GM23338 (cell line): ENCODE data around the gene CDK3. TPM values are rescaled to one million over a fixed set of nuclear protein-coding genes. Genes with fewer than 3 reads are reported as not detected.

Experiments used
- ATAC-seq: fragments of 200-7000 bp; cut with Tn5 transposase; 3 replicates; pipeline ENCODE4 v1.9.1; 2020
- DNase-seq: peaks from one replicate; pipeline ENCODE4 v3.0.0-alpha.2; 2015; ENCODE audit warnings: low spot score
- H2AFZ ChIP-seq: fragments of 200-600 bp; sonication (generic); 2 replicates; pipeline ENCODE4 v1.8.0; 2016; ENCODE audit warnings: antibody characterized with exemption, mild to moderate bottlenecking, moderate library complexity
- H3F3A ChIP-seq: fragments of 200-600 bp; sonication (generic); replicated peaks from 2 replicates; pipeline ENCODE4 v1.8.0; 2017; ENCODE audit warnings: antibody characterized with exemption, mixed run types, low read depth
- H3K27ac ChIP-seq: fragments of 200-600 bp; sonication (generic); 2 replicates; pipeline ENCODE4 v1.6.1; 2016; ENCODE audit warnings: low read depth
- H3K27me3 ChIP-seq: fragments of 200-600 bp; sonication (generic); 2 replicates; pipeline ENCODE4 v1.8.0; 2016; ENCODE audit warnings: mild to moderate bottlenecking, mixed run types, moderate library complexity; ENCODE audit not compliant: insufficient read depth
- H3K36me3 ChIP-seq: fragments of 200-600 bp; sonication (generic); 2 replicates; pipeline ENCODE4 v1.8.0; 2016; ENCODE audit warnings: mild to moderate bottlenecking; ENCODE audit not compliant: insufficient read depth
- H3K4me1 ChIP-seq: fragments of 200-600 bp; sonication (generic); 2 replicates; pipeline ENCODE4 v1.8.0; 2016; ENCODE audit warnings: mild to moderate bottlenecking, moderate library complexity; ENCODE audit not compliant: insufficient read depth
- H3K4me2 ChIP-seq: fragments of 200-600 bp; sonication (generic); 2 replicates; pipeline ENCODE4 v1.7.1; 2017; ENCODE audit warnings: mixed run types
- H3K4me3 ChIP-seq: fragments of 200-600 bp; sonication (generic); 2 replicates; pipeline ENCODE4 v1.6.1; 2016; ENCODE audit warnings: mixed run types
- H3K79me2 ChIP-seq: fragments of 200-600 bp; sonication (generic); replicated peaks from 2 replicates; pipeline ENCODE4 v1.8.0; 2017; ENCODE audit warnings: mild to moderate bottlenecking; ENCODE audit not compliant: insufficient read depth
- H3K9me2 ChIP-seq: fragments of 200-600 bp; sonication (generic); 2 replicates; pipeline ENCODE4 v1.8.0; 2017; ENCODE audit not compliant: insufficient read depth
- H4K20me1 ChIP-seq: fragments of 200-600 bp; sonication (generic); replicated peaks from 2 replicates; pipeline ENCODE4 v1.8.0; 2017; ENCODE audit warnings: mild to moderate bottlenecking; ENCODE audit not compliant: insufficient read depth
- H3K27ac Mint-ChIP-seq: 2 replicates; pipeline ENCODE4 v1.8.0; 2020; ENCODE audit warnings: inconsistent platforms, mild to moderate bottlenecking, moderate library complexity, mixed read lengths
- H3K27me3 Mint-ChIP-seq: 3 replicates; pipeline ENCODE4 v1.8.0; 2022; ENCODE audit warnings: low read depth, mild to moderate bottlenecking, moderate library complexity, mixed read lengths, inconsistent platforms; ENCODE audit not compliant: insufficient read depth, poor library complexity
- H3K36me3 Mint-ChIP-seq: 3 replicates; pipeline ENCODE4 v1.8.0; 2021; ENCODE audit warnings: low read depth, mild to moderate bottlenecking, inconsistent platforms, moderate library complexity, mixed read lengths
- H3K4me1 Mint-ChIP-seq: 3 replicates; pipeline ENCODE4 v1.8.0; 2020; ENCODE audit warnings: mild to moderate bottlenecking, inconsistent platforms, mixed read lengths
- H3K4me3 Mint-ChIP-seq: 3 replicates; pipeline ENCODE4 v1.8.0; 2021; ENCODE audit warnings: moderate library complexity, mild to moderate bottlenecking, inconsistent platforms, mixed read lengths
- H3K9me3 Mint-ChIP-seq: 3 replicates; pipeline ENCODE4 v1.8.0; 2020; ENCODE audit warnings: moderate library complexity, mild to moderate bottlenecking, inconsistent platforms, mixed read lengths
- CREB1 ChIP-seq: fragments of 250-450 bp; sonication (Bioruptor Pico); IDR thresholded peaks from 2 replicates; pipeline ENCODE4 v1.5.0; 2020; ENCODE audit warnings: low read depth, mild to moderate bottlenecking, moderate library complexity
- EZH2 ChIP-seq: fragments of 200-600 bp; sonication (generic); IDR thresholded peaks from one replicate; pipeline ENCODE4 v1.8.0; 2017; ENCODE audit warnings: antibody characterized with exemption, mild to moderate bottlenecking, low read depth; ENCODE audit not compliant: unreplicated experiment
- EZH2phosphoT487 ChIP-seq: fragments of 200-600 bp; sonication (generic); IDR thresholded peaks from one replicate; pipeline ENCODE4 v1.8.1; 2018; ENCODE audit warnings: antibody characterized with exemption; ENCODE audit not compliant: unreplicated experiment
- JUNB ChIP-seq: IDR thresholded peaks from one replicate; pipeline ENCODE4 v1.6.1; 2016; ENCODE audit warnings: antibody characterized with exemption; ENCODE audit not compliant: unreplicated experiment
- NANOG ChIP-seq: IDR thresholded peaks from 2 replicates; pipeline ENCODE4 v1.6.1; 2016; ENCODE audit warnings: antibody characterized with exemption, borderline replicate concordance
- POLR2AphosphoS5 ChIP-seq: IDR thresholded peaks from 2 replicates; pipeline ENCODE4 v1.6.1; 2016; ENCODE audit warnings: antibody characterized with exemption, low read depth
- REST ChIP-seq: IDR thresholded peaks from one replicate; pipeline ENCODE4 v1.6.1; 2018; ENCODE audit warnings: antibody characterized with exemption; ENCODE audit not compliant: unreplicated experiment
- STAT1 ChIP-seq: IDR thresholded peaks from one replicate; pipeline ENCODE4 v1.6.1; 2016; ENCODE audit warnings: antibody characterized with exemption; ENCODE audit not compliant: unreplicated experiment
- ZNF114 ChIP-seq: fragments of 250-450 bp; sonication (Bioruptor Pico); IDR thresholded peaks from 2 replicates; pipeline ENCODE4 v1.5.0; 2020; ENCODE audit warnings: mild to moderate bottlenecking, moderate library complexity
- ZNF331 ChIP-seq: fragments of 250-450 bp; sonication (Bioruptor Pico); IDR thresholded peaks from 2 replicates; pipeline ENCODE4 v1.5.0; 2020; ENCODE audit warnings: low read depth, mild to moderate bottlenecking, moderate library complexity
- ZNF462 ChIP-seq: fragments of 250-450 bp; sonication (Bioruptor Pico); IDR thresholded peaks from 2 replicates; pipeline ENCODE4 v1.5.0; 2020; ENCODE audit warnings: mild to moderate bottlenecking, moderate library complexity
- polyA plus RNA-seq: library from polyadenylated mRNA; unstranded; fragments of >200 nt; fragmentation: Nextera tagmentation; extraction: Ambion mirVana; gene quantifications from 2 replicates; pipeline ENCODE4 v1.2.1, GENCODE V29; 2016
- total RNA-seq: library from RNA; depleted of rRNA; stranded (reverse); fragments of >200 nt; shearing (Covaris generic); gene quantifications from 2 replicates; pipeline ENCODE4 v1.2.3, GENCODE V29; 2014
- TF ChIP-seq, protein P1 (sequence below), 2 experiments: fragments of 200-600 bp in 1 of 2; sonication (generic) in 1 of 2; conservative IDR thresholded peaks; 2 replicates each; pipeline versions ENCODE4 v1.5.1 to v1.6.1; 2016 to 2017; ENCODE audit warnings: antibody characterized with exemption in 2 of 2, low read depth in 2 of 2, mild to moderate bottlenecking in 2 of 2, moderate library complexity in 1 of 2
- TF ChIP-seq, protein P2 (sequence below): IDR thresholded peaks from 2 replicates; pipeline ENCODE4 v1.6.1; 2016; ENCODE audit warnings: antibody characterized with exemption

Gene CDK3
- total and polyA plus RNA-seq, 2 experiments from 2014 or later, result 7.9 to 10.2 TPM

DNA sequence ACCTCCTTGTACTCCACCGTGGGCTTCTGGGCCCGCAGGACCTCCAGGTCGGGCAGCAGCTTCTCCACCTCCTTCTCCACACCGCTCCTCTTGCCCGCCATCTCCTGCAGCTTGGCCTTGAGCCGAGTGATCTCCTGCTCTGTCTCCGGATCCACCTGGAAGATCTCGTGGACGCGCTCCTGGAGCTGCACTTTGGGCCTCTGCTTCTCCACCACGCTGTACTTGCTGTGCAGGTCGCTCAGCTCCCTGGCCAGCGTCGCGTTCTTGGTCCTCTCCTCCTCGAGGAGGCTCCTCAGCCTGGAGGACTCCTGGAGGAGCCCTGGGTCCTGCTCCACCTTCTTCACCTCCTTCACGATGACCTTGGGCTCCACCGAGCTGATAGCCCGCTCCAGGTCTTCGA is 8.8 kb downstream of the CDK3 start:
- no peak overlapping the region for H3K27ac Mint-ChIP-seq
- H3K4me1 ChIP-seq, result no peaks in the 10 kb centered on the region

More for the DNA sequence above, 8.8 kb downstream of the CDK3 start:
- no peak for DNase-seq
- H3K4me3 ChIP-seq, result no peak overlapping the region
- no peaks in the 10 kb centered on the region for H3K27me3 ChIP-seq
- H3K27ac ChIP-seq, result no peak overlapping the region
- H3K4me1 Mint-ChIP-seq, result peaks cover 5% of the 10 kb centered on the region
- no peak for ATAC-seq
- H4K20me1 ChIP-seq, result no peaks in the 10 kb centered on the region
- no peak overlapping the region for H3K4me3 Mint-ChIP-seq
- no peaks in the 10 kb centered on the region for H3K79me2 ChIP-seq
- H3F3A ChIP-seq, result 0 out of 2 replicates have a peak, but pooled peaks cover 6% of the 10 kb centered on the region
- H3K36me3 Mint-ChIP-seq, result peaks cover 3% of the 10 kb centered on the region
- no peaks in the 10 kb centered on the region for H3K36me3 ChIP-seq
- TF ChIP-seq REST (no peak), JUNB (no peak), STAT1 (no peak), CREB1 (CRISPR knock-in tag) (no peak), POLR2AphosphoS5 (no peak), EZH2phosphoT487 (no peak), EZH2 (no peak), NANOG (no peak), ZNF462 (CRISPR knock-in tag) (no peak), ZNF114 (CRISPR knock-in tag) (no peak), ZNF331 (no peak)
- TF ChIP-seq, protein P1, sequence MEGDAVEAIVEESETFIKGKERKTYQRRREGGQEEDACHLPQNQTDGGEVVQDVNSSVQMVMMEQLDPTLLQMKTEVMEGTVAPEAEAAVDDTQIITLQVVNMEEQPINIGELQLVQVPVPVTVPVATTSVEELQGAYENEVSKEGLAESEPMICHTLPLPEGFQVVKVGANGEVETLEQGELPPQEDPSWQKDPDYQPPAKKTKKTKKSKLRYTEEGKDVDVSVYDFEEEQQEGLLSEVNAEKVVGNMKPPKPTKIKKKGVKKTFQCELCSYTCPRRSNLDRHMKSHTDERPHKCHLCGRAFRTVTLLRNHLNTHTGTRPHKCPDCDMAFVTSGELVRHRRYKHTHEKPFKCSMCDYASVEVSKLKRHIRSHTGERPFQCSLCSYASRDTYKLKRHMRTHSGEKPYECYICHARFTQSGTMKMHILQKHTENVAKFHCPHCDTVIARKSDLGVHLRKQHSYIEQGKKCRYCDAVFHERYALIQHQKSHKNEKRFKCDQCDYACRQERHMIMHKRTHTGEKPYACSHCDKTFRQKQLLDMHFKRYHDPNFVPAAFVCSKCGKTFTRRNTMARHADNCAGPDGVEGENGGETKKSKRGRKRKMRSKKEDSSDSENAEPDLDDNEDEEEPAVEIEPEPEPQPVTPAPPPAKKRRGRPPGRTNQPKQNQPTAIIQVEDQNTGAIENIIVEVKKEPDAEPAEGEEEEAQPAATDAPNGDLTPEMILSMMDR (conservative IDR thresholded peaks at IDR 0.05; ENCODE audit: low read depth in 2 of 2), result no peak
- TF ChIP-seq, protein P2, sequence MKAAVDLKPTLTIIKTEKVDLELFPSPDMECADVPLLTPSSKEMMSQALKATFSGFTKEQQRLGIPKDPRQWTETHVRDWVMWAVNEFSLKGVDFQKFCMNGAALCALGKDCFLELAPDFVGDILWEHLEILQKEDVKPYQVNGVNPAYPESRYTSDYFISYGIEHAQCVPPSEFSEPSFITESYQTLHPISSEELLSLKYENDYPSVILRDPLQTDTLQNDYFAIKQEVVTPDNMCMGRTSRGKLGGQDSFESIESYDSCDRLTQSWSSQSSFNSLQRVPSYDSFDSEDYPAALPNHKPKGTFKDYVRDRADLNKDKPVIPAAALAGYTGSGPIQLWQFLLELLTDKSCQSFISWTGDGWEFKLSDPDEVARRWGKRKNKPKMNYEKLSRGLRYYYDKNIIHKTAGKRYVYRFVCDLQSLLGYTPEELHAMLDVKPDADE, result no peak
- H3K27me3 Mint-ChIP-seq, result peaks cover 12% of the 10 kb centered on the region
- no peaks in the 10 kb centered on the region for H3K9me2 ChIP-seq
- no peaks in the 10 kb centered on the region; the same call in none of the 3 replicates for H3K9me3 Mint-ChIP-seq
- H3K4me2 ChIP-seq, result no peak overlapping the region
- no peak overlapping the region for H2AFZ ChIP-seq
